Upper lobe of left lung (tissue), 4 donors: Measurements from ENCODE around the gene MT2A.
A peak's percentile ranks its signal among the peaks of the same experiment; 100 is the strongest.

Experiments
- CTCF ChIP-seq, 6 experiments: fragments of 450-650 bp in 4 of 6; fragments of 200-600 bp in 2 of 6; sonication (generic) in 2 of 6; IDR thresholded peaks; one replicate each; pipeline ENCODE4 v1.5.1; 2016 to 2019; ENCODE audit warnings: antibody characterized with exemption in 6 of 6
- POLR2A ChIP-seq, 4 donors: fragments of 450-650 bp; IDR thresholded peaks; one replicate each; pipeline ENCODE4 v1.5.1; 2016 to 2017; ENCODE audit warnings: antibody characterized with exemption in 4 of 4, mild to moderate bottlenecking in 2 of 4
- POLR2AphosphoS5 ChIP-seq, 2 donors: sonication (generic); formaldehyde crosslinking; IDR thresholded peaks; one replicate each; pipeline ENCODE4 v1.5.1; 2017; ENCODE audit warnings: antibody characterized with exemption in 2 of 2

DNA sequence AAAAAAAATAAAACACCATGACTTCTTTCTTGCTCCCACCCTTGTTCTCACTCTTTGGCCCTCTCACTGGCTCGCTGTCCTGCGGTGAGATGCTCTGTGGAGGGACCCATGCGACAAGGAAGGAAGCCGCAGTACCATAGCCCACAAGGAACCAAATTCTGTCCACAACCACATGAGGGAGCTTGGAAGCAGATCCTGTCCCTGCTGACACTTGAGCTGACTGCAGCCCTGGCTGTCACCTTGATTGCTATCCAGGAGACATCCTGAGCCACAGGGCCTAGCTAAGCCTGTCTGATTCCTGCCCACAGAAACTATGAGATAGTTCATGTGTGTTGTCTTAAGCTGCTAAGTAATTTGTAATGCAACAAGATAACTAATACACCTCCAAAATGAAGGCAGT is 4.8 kb upstream of the MT2A start:
- TF ChIP-seq POLR2AphosphoS5 (IDR thresholded peaks at IDR 0.05) = no peak
- peak; percentile 35 to 64 (median 46) for TF ChIP-seq CTCF (IDR thresholded peaks at IDR 0.05)
- no peak for TF ChIP-seq POLR2A (IDR thresholded peaks at IDR 0.05)
